HepG2 (cell line): ENCODE results near the gene RBX1. TPM values are rescaled to one million over a fixed set of nuclear protein-coding genes. Genes with fewer than 3 reads are reported as not detected.
A peak's percentile ranks its signal among the peaks of the same experiment; 100 is the strongest.

Experiments
- ARNT2 ChIP-seq: sonication (generic); formaldehyde crosslinking; IDR thresholded peaks from 2 replicates; pipeline ENCODE4 v1.8.0; 2022; ENCODE audit warnings: mild to moderate bottlenecking, low read depth, missing genetic modification reagents, moderate library complexity
- BATF2 ChIP-seq: sonication (generic); formaldehyde crosslinking; IDR thresholded peaks from 2 replicates; pipeline ENCODE4 v1.8.0; 2022; ENCODE audit warnings: mild to moderate bottlenecking, missing genetic modification reagents, moderate library complexity
- ETV5 ChIP-seq: IDR thresholded peaks from 2 replicates; pipeline ENCODE4 v1.6.1; 2018; ENCODE audit warnings: missing biosample characterization, missing genetic modification reagents, inconsistent platforms, borderline replicate concordance
- FOXK2 ChIP-seq: fragments of 450-650 bp; IDR thresholded peaks from 2 replicates; pipeline ENCODE4 v1.6.1; 2016
- IRF9 ChIP-seq: sonication (generic); formaldehyde crosslinking; IDR thresholded peaks from 2 replicates; pipeline ENCODE4 v1.8.0; 2022; ENCODE audit warnings: missing genetic modification reagents, mild to moderate bottlenecking, borderline replicate concordance
- KLF15 ChIP-seq: sonication (generic); formaldehyde crosslinking; IDR thresholded peaks from 2 replicates; pipeline ENCODE4 v1.8.1; 2023; ENCODE audit warnings: borderline replicate concordance, mild to moderate bottlenecking, inconsistent platforms, missing genetic modification reagents, mixed read lengths
- MTERF4 ChIP-seq: sonication (generic); formaldehyde crosslinking; IDR thresholded peaks from 2 replicates; pipeline ENCODE4 v1.8.0; 2023; ENCODE audit warnings: mild to moderate bottlenecking, missing genetic modification reagents
- PPARG ChIP-seq: conservative IDR thresholded peaks from 2 replicates; pipeline ENCODE4 v1.6.1; 2016; ENCODE audit warnings: missing biosample characterization, missing genetic modification reagents
- SNAI1 ChIP-seq: sonication (generic); formaldehyde crosslinking; IDR thresholded peaks from 2 replicates; pipeline ENCODE4 v1.5.0; 2020; ENCODE audit warnings: mild to moderate bottlenecking, missing genetic modification reagents, borderline replicate concordance
- SRSF4 ChIP-seq: fragments of 200-400 bp; formaldehyde crosslinking; IDR thresholded peaks from one replicate; pipeline ENCODE4 v1.6.1; 2018; ENCODE audit warnings: mild to moderate bottlenecking, low read depth, low read length, moderate library complexity; ENCODE audit not compliant: poor library complexity, severe bottlenecking
- TEAD2 ChIP-seq: sonication (generic); formaldehyde crosslinking; IDR thresholded peaks from 2 replicates; pipeline ENCODE4 v1.9.0; 2021; ENCODE audit warnings: missing genetic modification reagents
- YY1 ChIP-seq: IDR thresholded peaks from 2 replicates; pipeline ENCODE4 v1.6.1; 2011; ENCODE audit warnings: low read length, low read depth, moderate library complexity, mild to moderate bottlenecking; ENCODE audit not compliant: insufficient read depth, insufficient replicate concordance
- ZFY ChIP-seq: sonication (generic); formaldehyde crosslinking; IDR thresholded peaks from 2 replicates; pipeline ENCODE4 v1.4.0; 2020; ENCODE audit warnings: missing genetic modification reagents
- ZNF251 ChIP-seq: sonication (generic); formaldehyde crosslinking; IDR thresholded peaks from 2 replicates; pipeline ENCODE4 v1.9.0; 2021; ENCODE audit warnings: mild to moderate bottlenecking, missing genetic modification reagents
- ZNF44 ChIP-seq: sonication (generic); formaldehyde crosslinking; IDR thresholded peaks from 2 replicates; pipeline ENCODE4 v1.5.1; 2020; ENCODE audit warnings: mild to moderate bottlenecking, missing genetic modification reagents
- ZNF543 ChIP-seq: sonication (generic); formaldehyde crosslinking; IDR thresholded peaks from 2 replicates; pipeline ENCODE4 v1.4.0; 2020; ENCODE audit warnings: mild to moderate bottlenecking, missing genetic modification reagents
- ZNF556 ChIP-seq: sonication (generic); formaldehyde crosslinking; IDR thresholded peaks from 2 replicates; pipeline ENCODE4 v1.4.0; 2020; ENCODE audit warnings: mild to moderate bottlenecking, missing genetic modification reagents, borderline replicate concordance
- ZNF605 ChIP-seq: sonication (generic); formaldehyde crosslinking; IDR thresholded peaks from 2 replicates; pipeline ENCODE4 v1.8.0; 2022; ENCODE audit warnings: mild to moderate bottlenecking, missing genetic modification reagents
- ZNF629 ChIP-seq: sonication (generic); formaldehyde crosslinking; conservative IDR thresholded peaks from 2 replicates; pipeline ENCODE4 v1.5.0; 2020; ENCODE audit warnings: missing genetic modification reagents
- ZNF674 ChIP-seq: sonication (generic); formaldehyde crosslinking; IDR thresholded peaks from 2 replicates; pipeline ENCODE4 v1.5.0; 2020; ENCODE audit warnings: low read depth, mild to moderate bottlenecking, missing genetic modification reagents
- polyA plus RNA-seq, 8 experiments: library from polyadenylated mRNA; depleted of rRNA in 3 of 8; stranded (reverse) in 7 of 8; unstranded in 1 of 8; fragments of >200 nt; fragmentation: Illumina TruSeq in 4 of 8; extraction: Trizol in 4 of 8; gene quantifications; 2 replicates each; pipeline versions ENCODE4 v1.2.1 to v1.2.3, GENCODE V29; 2011 to 2016; ENCODE audit warnings: low read depth in 4 of 8, missing spikeins in 1 of 8, mixed read lengths in 1 of 8; ENCODE audit not compliant: insufficient read depth in 1 of 8
- total RNA-seq, 5 experiments: library from RNA; depleted of rRNA; stranded (reverse); fragments of >200 nt; fragmentation: Illumina TruSeq; extraction: Trizol; gene quantifications; 2 replicates each; pipeline ENCODE4 v1.2.3, GENCODE V29; 2016; ENCODE audit warnings: low read depth in 1 of 5

RBX1 gene
- total and polyA plus RNA-seq, 2 of the 13 experiments (the other 11 are each of a cell fraction or from before 2014, with no cell fraction given), result 84.9 to 90.2 TPM

GRCh38 chr22:41022470-41023298 is 71.5 kb downstream of the RBX1 start (continued):
- TF ChIP-seq BATF2 (CRISPR knock-in tag) (peak; percentile 87; the same call in 1 of the 2 replicates), MTERF4 (no peak), SNAI1 (CRISPR knock-in tag) (peak; percentile 76; the same call in 1 of the 2 replicates), FOXK2 (no peak), ZNF674 (CRISPR knock-in tag) (no peak), ARNT2 (peak; percentile 97), YY1 (no peak), ZNF629 (peak; percentile 39), ZNF605 (CRISPR knock-in tag) (peak; percentile 63; the same call in 1 of the 2 replicates), TEAD2 (CRISPR knock-in tag) (peak; percentile 83), ZNF556 (CRISPR knock-in tag) (no peak), ZNF44 (CRISPR knock-in tag) (0 out of 2 replicates have a peak, but pooled peaks have one; percentile 56), SRSF4 (no peak), IRF9 (peak; percentile 78), ZFY (CRISPR knock-in tag) (peak; percentile 86), ZNF251 (no peak), ETV5 (CRISPR knock-in tag) (peak; percentile 68), ZNF543 (CRISPR knock-in tag) (peak; percentile 66; the same call in 1 of the 2 replicates), PPARG (CRISPR knock-in tag) (peak; percentile 53), KLF15 (CRISPR knock-in tag) (peak; percentile 90)
